Neural cell (in vitro differentiated cells): ENCODE measurements around the gene WDR70.

Experiments used
- EP300 ChIP-seq: fragments of 450-650 bp; conservative IDR thresholded peaks from 2 replicates; pipeline ENCODE4 v1.6.1; 2014; ENCODE audit warnings: antibody characterized with exemption, mild to moderate bottlenecking, moderate library complexity; ENCODE audit not compliant: poor library complexity, severe bottlenecking
- EZH2 ChIP-seq: fragments of 200-600, 300-800 bp; shearing (Covaris generic), sonication (generic); IDR thresholded peaks from 2 replicates; pipeline ENCODE4 v1.6.1; 2014; ENCODE audit warnings: antibody characterized with exemption, low read length, borderline replicate concordance, mild to moderate bottlenecking; ENCODE audit not compliant: insufficient read depth, poor library complexity, severe bottlenecking
- POLR2AphosphoS5 ChIP-seq: IDR thresholded peaks from 2 replicates; pipeline ENCODE4 v1.6.1; 2012
- TAF1 ChIP-seq: IDR thresholded peaks from 2 replicates; pipeline ENCODE4 v1.6.1; 2012; ENCODE audit warnings: low read depth
- TF ChIP-seq, protein P1 (sequence below): fragments of 450-650 bp; IDR thresholded peaks from 2 replicates; pipeline ENCODE4 v1.5.1; 2014; ENCODE audit warnings: antibody characterized with exemption, mild to moderate bottlenecking, moderate library complexity; ENCODE audit not compliant: poor library complexity, severe bottlenecking
- TF ChIP-seq, protein P2 (sequence below): IDR thresholded peaks from 2 replicates; pipeline ENCODE4 v1.6.1; 2012; ENCODE audit warnings: borderline replicate concordance

DNA sequence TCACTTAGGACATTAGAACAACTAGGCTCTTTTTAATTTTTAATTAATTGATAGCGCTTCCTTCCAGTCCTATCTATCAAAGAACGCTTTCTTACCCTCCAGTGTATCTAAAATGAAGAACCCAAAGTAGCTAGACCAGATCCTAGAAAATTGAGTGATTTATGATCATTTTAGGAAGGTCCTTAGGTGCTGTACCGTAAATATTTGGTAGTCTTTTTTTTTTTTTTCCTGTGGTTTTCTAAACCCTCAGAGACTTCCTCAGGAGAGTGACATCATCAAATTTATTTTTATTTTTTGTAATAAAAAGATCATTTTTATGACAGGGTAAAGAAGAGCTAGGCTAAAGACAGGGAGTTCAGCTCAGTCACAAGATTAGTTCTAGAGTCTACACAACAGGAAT lies 197.4 kb downstream of the WDR70 start:
- TF ChIP-seq, protein P1, sequence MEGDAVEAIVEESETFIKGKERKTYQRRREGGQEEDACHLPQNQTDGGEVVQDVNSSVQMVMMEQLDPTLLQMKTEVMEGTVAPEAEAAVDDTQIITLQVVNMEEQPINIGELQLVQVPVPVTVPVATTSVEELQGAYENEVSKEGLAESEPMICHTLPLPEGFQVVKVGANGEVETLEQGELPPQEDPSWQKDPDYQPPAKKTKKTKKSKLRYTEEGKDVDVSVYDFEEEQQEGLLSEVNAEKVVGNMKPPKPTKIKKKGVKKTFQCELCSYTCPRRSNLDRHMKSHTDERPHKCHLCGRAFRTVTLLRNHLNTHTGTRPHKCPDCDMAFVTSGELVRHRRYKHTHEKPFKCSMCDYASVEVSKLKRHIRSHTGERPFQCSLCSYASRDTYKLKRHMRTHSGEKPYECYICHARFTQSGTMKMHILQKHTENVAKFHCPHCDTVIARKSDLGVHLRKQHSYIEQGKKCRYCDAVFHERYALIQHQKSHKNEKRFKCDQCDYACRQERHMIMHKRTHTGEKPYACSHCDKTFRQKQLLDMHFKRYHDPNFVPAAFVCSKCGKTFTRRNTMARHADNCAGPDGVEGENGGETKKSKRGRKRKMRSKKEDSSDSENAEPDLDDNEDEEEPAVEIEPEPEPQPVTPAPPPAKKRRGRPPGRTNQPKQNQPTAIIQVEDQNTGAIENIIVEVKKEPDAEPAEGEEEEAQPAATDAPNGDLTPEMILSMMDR = no peak
- TF ChIP-seq POLR2AphosphoS5 = no peak
- TF ChIP-seq EP300 = no peak
- no peak for TF ChIP-seq TAF1
- TF ChIP-seq, protein P2, sequence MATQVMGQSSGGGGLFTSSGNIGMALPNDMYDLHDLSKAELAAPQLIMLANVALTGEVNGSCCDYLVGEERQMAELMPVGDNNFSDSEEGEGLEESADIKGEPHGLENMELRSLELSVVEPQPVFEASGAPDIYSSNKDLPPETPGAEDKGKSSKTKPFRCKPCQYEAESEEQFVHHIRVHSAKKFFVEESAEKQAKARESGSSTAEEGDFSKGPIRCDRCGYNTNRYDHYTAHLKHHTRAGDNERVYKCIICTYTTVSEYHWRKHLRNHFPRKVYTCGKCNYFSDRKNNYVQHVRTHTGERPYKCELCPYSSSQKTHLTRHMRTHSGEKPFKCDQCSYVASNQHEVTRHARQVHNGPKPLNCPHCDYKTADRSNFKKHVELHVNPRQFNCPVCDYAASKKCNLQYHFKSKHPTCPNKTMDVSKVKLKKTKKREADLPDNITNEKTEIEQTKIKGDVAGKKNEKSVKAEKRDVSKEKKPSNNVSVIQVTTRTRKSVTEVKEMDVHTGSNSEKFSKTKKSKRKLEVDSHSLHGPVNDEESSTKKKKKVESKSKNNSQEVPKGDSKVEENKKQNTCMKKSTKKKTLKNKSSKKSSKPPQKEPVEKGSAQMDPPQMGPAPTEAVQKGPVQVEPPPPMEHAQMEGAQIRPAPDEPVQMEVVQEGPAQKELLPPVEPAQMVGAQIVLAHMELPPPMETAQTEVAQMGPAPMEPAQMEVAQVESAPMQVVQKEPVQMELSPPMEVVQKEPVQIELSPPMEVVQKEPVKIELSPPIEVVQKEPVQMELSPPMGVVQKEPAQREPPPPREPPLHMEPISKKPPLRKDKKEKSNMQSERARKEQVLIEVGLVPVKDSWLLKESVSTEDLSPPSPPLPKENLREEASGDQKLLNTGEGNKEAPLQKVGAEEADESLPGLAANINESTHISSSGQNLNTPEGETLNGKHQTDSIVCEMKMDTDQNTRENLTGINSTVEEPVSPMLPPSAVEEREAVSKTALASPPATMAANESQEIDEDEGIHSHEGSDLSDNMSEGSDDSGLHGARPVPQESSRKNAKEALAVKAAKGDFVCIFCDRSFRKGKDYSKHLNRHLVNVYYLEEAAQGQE = no peak
- no peak for TF ChIP-seq EZH2
